ENCODE results near the gene PRPF18. TPM values are rescaled to one million over a fixed set of nuclear protein-coding genes. Genes with fewer than 3 reads are reported as not detected.

The PRPF18 gene
- polyA plus RNA-seq, 1 donor from 2014 or later = 56.7 TPM

DNA sequence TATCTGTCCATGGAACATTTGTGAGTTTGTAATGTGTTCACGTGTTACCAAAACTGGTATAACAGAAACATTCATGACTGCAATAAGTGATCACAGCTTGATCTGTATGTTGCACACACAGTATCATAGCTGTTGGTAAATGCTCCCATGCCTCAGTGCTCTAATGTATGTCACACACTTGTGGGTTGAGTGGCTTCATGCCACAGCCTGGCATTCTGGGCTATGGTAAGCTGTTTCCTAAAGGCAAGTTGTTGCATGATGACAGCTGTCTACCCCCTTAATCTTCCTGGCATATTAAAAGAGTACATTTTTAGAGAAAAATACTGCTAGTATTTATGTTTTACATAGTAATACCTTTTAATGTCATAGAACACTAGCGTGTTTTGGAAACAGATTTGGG lies 35.2 kb downstream of the PRPF18 start:
- no peaks in the 10 kb centered on the region for H3K79me2 ChIP-seq (replicated peaks; ENCODE audit: insufficient read depth, low read length)
- H3K9me2 ChIP-seq (ENCODE audit: insufficient read depth, low read length) = no peaks in the 10 kb centered on the region
- no peaks in the 10 kb centered on the region for H4K20me1 ChIP-seq (ENCODE audit: insufficient read depth)
- H2AFZ ChIP-seq (ENCODE audit: low read depth, low read length) = no peak overlapping the region
- H3K27me3 ChIP-seq (ENCODE audit: insufficient read depth, low read depth, low read length) = no peaks in the 10 kb centered on the region
- no peak overlapping the region for H3K4me2 ChIP-seq (ENCODE audit: low read length)
- H3K4me3 ChIP-seq (ENCODE audit: low read length) = no peak overlapping the region
- no peaks in the 10 kb centered on the region for H3K9me3 ChIP-seq (ENCODE audit: low read length)
- H3F3A ChIP-seq (ENCODE audit: insufficient read depth, low read length, poor library complexity, severe bottlenecking) = no peaks in the 10 kb centered on the region
- TF ChIP-seq, protein P1, sequence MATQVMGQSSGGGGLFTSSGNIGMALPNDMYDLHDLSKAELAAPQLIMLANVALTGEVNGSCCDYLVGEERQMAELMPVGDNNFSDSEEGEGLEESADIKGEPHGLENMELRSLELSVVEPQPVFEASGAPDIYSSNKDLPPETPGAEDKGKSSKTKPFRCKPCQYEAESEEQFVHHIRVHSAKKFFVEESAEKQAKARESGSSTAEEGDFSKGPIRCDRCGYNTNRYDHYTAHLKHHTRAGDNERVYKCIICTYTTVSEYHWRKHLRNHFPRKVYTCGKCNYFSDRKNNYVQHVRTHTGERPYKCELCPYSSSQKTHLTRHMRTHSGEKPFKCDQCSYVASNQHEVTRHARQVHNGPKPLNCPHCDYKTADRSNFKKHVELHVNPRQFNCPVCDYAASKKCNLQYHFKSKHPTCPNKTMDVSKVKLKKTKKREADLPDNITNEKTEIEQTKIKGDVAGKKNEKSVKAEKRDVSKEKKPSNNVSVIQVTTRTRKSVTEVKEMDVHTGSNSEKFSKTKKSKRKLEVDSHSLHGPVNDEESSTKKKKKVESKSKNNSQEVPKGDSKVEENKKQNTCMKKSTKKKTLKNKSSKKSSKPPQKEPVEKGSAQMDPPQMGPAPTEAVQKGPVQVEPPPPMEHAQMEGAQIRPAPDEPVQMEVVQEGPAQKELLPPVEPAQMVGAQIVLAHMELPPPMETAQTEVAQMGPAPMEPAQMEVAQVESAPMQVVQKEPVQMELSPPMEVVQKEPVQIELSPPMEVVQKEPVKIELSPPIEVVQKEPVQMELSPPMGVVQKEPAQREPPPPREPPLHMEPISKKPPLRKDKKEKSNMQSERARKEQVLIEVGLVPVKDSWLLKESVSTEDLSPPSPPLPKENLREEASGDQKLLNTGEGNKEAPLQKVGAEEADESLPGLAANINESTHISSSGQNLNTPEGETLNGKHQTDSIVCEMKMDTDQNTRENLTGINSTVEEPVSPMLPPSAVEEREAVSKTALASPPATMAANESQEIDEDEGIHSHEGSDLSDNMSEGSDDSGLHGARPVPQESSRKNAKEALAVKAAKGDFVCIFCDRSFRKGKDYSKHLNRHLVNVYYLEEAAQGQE (IDR thresholded peaks at IDR 0.05; ENCODE audit: borderline replicate concordance) = no peak
- TF ChIP-seq POLR2AphosphoS5 (IDR thresholded peaks at IDR 0.05) (no peak), EP300 (conservative IDR thresholded peaks at IDR 0.05; ENCODE audit: poor library complexity, severe bottlenecking) (no peak), EZH2 (IDR thresholded peaks at IDR 0.05; ENCODE audit: borderline replicate concordance, insufficient read depth, low read length, poor library complexity, severe bottlenecking) (no peak), RAD21 (conservative IDR thresholded peaks at IDR 0.05) (no peak), SMC3 (conservative IDR thresholded peaks at IDR 0.05; ENCODE audit: poor library complexity) (no peak), MXI1 (conservative IDR thresholded peaks at IDR 0.05; ENCODE audit: poor library complexity, severe bottlenecking) (no peak), TAF1 (IDR thresholded peaks at IDR 0.05; ENCODE audit: low read depth) (no peak)
- TF ChIP-seq, protein P2, sequence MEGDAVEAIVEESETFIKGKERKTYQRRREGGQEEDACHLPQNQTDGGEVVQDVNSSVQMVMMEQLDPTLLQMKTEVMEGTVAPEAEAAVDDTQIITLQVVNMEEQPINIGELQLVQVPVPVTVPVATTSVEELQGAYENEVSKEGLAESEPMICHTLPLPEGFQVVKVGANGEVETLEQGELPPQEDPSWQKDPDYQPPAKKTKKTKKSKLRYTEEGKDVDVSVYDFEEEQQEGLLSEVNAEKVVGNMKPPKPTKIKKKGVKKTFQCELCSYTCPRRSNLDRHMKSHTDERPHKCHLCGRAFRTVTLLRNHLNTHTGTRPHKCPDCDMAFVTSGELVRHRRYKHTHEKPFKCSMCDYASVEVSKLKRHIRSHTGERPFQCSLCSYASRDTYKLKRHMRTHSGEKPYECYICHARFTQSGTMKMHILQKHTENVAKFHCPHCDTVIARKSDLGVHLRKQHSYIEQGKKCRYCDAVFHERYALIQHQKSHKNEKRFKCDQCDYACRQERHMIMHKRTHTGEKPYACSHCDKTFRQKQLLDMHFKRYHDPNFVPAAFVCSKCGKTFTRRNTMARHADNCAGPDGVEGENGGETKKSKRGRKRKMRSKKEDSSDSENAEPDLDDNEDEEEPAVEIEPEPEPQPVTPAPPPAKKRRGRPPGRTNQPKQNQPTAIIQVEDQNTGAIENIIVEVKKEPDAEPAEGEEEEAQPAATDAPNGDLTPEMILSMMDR (IDR thresholded peaks at IDR 0.05; ENCODE audit: poor library complexity, severe bottlenecking) = no peak
- H3K9ac ChIP-seq (ENCODE audit: low read length) = no peak overlapping the region
- H3K27ac ChIP-seq (ENCODE audit: low read length) = no peak overlapping the region
- H3K36me3 ChIP-seq (ENCODE audit: insufficient read depth, low read length) = peaks cover 19% of the 10 kb centered on the region

DNA sequence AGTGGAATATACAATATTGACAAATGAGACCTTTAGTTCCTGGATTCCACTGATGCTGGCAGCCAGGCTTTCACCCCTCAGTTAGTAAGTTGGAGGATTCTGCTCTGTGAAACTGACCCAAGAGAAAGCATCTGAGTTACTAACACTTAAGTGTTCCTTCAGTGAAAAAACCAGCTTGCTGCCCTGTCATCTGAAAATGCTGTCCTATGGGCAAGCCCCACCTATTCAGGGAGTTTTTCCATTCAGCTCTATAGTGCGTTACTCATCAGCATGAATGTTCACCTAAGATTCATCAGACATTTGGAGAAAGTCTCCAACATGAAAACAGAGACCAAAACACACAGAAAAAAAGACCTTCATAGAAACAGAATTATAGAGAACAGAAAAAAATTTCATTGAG lies 37.9 kb downstream of the PRPF18 start:
- no peaks in the 10 kb centered on the region for H3F3A ChIP-seq (ENCODE audit: insufficient read depth, low read length, poor library complexity, severe bottlenecking)
- no peaks in the 10 kb centered on the region for H3K27me3 ChIP-seq (ENCODE audit: insufficient read depth, low read depth, low read length)
- no peaks in the 10 kb centered on the region for H4K20me1 ChIP-seq (ENCODE audit: insufficient read depth)
- H3K9me3 ChIP-seq (ENCODE audit: low read length) = no peaks in the 10 kb centered on the region
- no peak overlapping the region for H3K4me3 ChIP-seq (ENCODE audit: low read length)
- H3K36me3 ChIP-seq (ENCODE audit: insufficient read depth, low read length) = peaks cover 16% of the 10 kb centered on the region
- H3K9ac ChIP-seq (ENCODE audit: low read length) = no peak overlapping the region
- no peaks in the 10 kb centered on the region for H3K9me2 ChIP-seq (ENCODE audit: insufficient read depth, low read length)
- TF ChIP-seq EP300 (conservative IDR thresholded peaks at IDR 0.05; ENCODE audit: poor library complexity, severe bottlenecking) (no peak), RAD21 (conservative IDR thresholded peaks at IDR 0.05) (no peak), TAF1 (IDR thresholded peaks at IDR 0.05; ENCODE audit: low read depth) (no peak), EZH2 (IDR thresholded peaks at IDR 0.05; ENCODE audit: borderline replicate concordance, insufficient read depth, low read length, poor library complexity, severe bottlenecking) (no peak), POLR2AphosphoS5 (IDR thresholded peaks at IDR 0.05) (no peak), MXI1 (conservative IDR thresholded peaks at IDR 0.05; ENCODE audit: poor library complexity, severe bottlenecking) (no peak), SMC3 (conservative IDR thresholded peaks at IDR 0.05; ENCODE audit: poor library complexity) (no peak)
- TF ChIP-seq, protein P2 (IDR thresholded peaks at IDR 0.05; ENCODE audit: poor library complexity, severe bottlenecking) = no peak
- TF ChIP-seq, protein P1 (IDR thresholded peaks at IDR 0.05; ENCODE audit: borderline replicate concordance) = no peak
- no peaks in the 10 kb centered on the region for H3K79me2 ChIP-seq (replicated peaks; ENCODE audit: insufficient read depth, low read length)
- no peak overlapping the region for H3K27ac ChIP-seq (ENCODE audit: low read length)
- H2AFZ ChIP-seq (ENCODE audit: low read depth, low read length) = no peak overlapping the region
- no peak overlapping the region for H3K4me2 ChIP-seq (ENCODE audit: low read length)
